Tibial artery (tissue), 4 donors: Measurements from ENCODE around the gene WNT6.

Experiments
- DNase-seq, 2 donors: peaks; one replicate each; pipeline ENCODE4 v3.0.0-alpha.2; 2019
- H3K27ac ChIP-seq, 2 donors: fragments of 200-600 bp; sonication (generic) in 1 of 2; 1 replicate in 1 of 2; 2 replicates in 1 of 2; pipeline ENCODE4 v1.5.1; 2018 to 2019; ENCODE audit warnings: mild to moderate bottlenecking in 1 of 2
- H3K27me3 ChIP-seq, 2 donors: fragments of 200-600 bp; sonication (generic) in 1 of 2; one replicate each; pipeline versions ENCODE4 v1.5.1 to v1.6.0; 2016 to 2019
- H3K36me3 ChIP-seq, 3 donors: fragments of 200-600 bp; sonication (generic) in 2 of 3; one replicate each; pipeline ENCODE4 v1.5.1; 2016 to 2019; ENCODE audit warnings: mild to moderate bottlenecking in 2 of 3
- H3K4me1 ChIP-seq, 4 donors: fragments of 200-600 bp; sonication (generic) in 2 of 4; 1 replicate in 3 of 4; 2 replicates in 1 of 4; pipeline ENCODE4 v1.5.1; 2016 to 2019
- H3K4me3 ChIP-seq, 2 donors: fragments of 200-600 bp; sonication (generic) in 1 of 2; 1 replicate in 1 of 2; 2 replicates in 1 of 2; pipeline ENCODE4 v1.5.1; 2018 to 2019; ENCODE audit warnings: mild to moderate bottlenecking in 2 of 2
- H3K9me3 ChIP-seq, 3 donors: fragments of 200-600 bp; sonication (generic) in 1 of 3; one replicate each; pipeline ENCODE4 v1.5.1; 2016 to 2019
- intact Hi-C: fragments of 100-400 bp; cut with DNase I; formaldehyde crosslinking; loops from one replicate; pipeline ENCODE4 v1.15.0; 2023; ENCODE audit warnings: low total_unique reads
- TF ChIP-seq, protein P1 (sequence below), 2 experiments: fragments of 200-600 bp in 1 of 2; fragments of 450-650 bp in 1 of 2; IDR thresholded peaks; one replicate each; pipeline ENCODE4 v1.5.1; 2017 to 2019; ENCODE audit warnings: antibody characterized with exemption in 2 of 2, mild to moderate bottlenecking in 1 of 2, moderate library complexity in 1 of 2

The WNT6 gene

DNA sequence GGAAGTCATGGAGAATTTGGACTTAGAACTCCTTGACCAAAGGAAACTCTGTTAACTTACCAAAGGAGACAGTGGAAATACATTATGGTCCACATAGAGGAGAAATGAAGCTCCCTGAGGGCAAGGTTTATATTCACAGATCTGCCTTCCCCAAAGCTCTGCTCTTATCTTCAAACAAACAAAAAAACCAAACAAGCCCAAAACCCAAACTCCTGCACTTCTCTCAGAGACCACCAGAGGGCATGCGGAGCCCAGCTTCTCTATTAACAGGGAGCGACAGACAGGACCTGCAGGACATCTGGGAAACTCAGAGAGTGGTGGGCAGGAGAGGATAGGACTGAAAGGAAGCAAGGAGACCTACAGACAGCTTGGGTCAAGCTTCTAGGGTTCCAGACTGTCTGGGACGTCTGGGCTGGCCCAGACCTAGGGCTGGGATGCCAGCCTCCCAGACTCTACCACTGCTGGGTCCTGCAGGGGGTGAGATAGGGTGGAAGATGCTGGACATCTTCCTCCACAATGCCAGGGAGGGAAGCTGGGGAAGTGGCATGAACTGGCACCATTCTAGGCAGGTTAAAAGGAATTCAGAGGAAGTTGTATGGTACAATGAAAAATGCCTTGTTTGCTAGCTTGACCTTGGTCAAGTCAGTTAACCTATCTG lies 17.1 kb downstream of the WNT6 start:
- intact Hi-C loops, result no loop called here

DNA sequence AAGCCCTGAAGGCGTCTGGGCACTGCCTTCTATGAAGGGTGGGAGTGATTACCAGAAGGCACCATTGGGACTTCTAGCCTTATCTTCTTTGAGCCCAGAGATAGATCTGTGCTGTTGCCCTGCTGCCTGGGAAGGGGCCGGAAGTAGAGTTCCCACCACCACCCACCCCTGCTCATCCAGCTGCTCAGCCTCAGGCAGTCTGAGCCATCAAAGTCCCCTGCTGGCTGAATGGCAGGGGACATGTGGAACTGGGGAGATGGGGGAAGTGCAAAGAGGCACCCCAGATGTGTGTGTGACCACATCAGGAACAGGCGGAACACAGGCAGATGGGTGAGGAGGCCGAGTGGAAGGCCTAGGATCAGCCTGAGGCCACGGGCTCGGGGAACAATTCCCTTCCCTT lies 17.7 kb downstream of the WNT6 start:
- no peak for DNase-seq
- Histone ChIP-seq H3K9me3 (no peaks in the 10 kb centered on the region), H3K4me1 (peaks cover 0 to 38% (median 20%) of the 10 kb centered on the region in 4 donors), H3K27ac (no peak overlapping the region), H3K4me3 (no peak overlapping the region), H3K27me3 (peaks cover 7 to 93% of the 10 kb centered on the region in 2 donors), H3K36me3 (no peaks in the 10 kb centered on the region)
- intact Hi-C loops, result no loop called here
- TF ChIP-seq, protein P1, sequence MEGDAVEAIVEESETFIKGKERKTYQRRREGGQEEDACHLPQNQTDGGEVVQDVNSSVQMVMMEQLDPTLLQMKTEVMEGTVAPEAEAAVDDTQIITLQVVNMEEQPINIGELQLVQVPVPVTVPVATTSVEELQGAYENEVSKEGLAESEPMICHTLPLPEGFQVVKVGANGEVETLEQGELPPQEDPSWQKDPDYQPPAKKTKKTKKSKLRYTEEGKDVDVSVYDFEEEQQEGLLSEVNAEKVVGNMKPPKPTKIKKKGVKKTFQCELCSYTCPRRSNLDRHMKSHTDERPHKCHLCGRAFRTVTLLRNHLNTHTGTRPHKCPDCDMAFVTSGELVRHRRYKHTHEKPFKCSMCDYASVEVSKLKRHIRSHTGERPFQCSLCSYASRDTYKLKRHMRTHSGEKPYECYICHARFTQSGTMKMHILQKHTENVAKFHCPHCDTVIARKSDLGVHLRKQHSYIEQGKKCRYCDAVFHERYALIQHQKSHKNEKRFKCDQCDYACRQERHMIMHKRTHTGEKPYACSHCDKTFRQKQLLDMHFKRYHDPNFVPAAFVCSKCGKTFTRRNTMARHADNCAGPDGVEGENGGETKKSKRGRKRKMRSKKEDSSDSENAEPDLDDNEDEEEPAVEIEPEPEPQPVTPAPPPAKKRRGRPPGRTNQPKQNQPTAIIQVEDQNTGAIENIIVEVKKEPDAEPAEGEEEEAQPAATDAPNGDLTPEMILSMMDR (IDR thresholded peaks at IDR 0.05), result no peak

More for the DNA sequence above, 17.1 kb downstream of the WNT6 start:
- Histone ChIP-seq H3K27ac (no peak overlapping the region), H3K36me3 (no peaks in the 10 kb centered on the region), H3K27me3 (peaks cover 7 to 93% of the 10 kb centered on the region in 2 donors), H3K4me3 (no peak overlapping the region), H3K9me3 (no peaks in the 10 kb centered on the region), H3K4me1 (peaks cover 0 to 41% (median 22%) of the 10 kb centered on the region in 4 donors)
- peak in 1 of 2 donors; percentile 67 for DNase-seq
- TF ChIP-seq, protein P1 (IDR thresholded peaks at IDR 0.05), result peak; percentile 86 to 90

DNA sequence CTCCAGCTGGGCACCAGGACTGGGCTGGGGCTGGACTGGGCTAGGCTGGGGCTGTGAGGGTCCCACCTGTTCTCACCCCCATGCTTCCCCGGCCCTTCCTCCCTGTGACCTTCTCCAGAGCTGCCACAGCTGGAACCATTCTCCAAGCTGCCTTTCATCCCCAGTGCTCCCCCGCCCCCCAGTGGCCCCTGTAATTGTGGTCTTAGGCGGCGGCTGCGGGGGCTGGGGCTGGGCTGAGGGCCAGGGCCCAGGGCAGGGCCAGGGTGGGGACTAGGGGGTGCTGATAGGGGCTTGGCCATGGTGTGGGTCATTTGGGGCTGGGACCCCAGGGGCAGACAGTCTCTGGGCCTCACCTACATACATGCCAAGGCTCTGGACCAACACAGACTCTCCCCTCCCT lies 18.3 kb downstream of the WNT6 start:
- Histone ChIP-seq H3K4me1 (peaks cover 0 to 34% (median 19%) of the 10 kb centered on the region in 4 donors), H3K27me3 (peaks cover 7 to 93% of the 10 kb centered on the region in 2 donors), H3K9me3 (no peaks in the 10 kb centered on the region), H3K4me3 (no peak overlapping the region), H3K36me3 (no peaks in the 10 kb centered on the region), H3K27ac (no peak overlapping the region)
- TF ChIP-seq, protein P1 (IDR thresholded peaks at IDR 0.05), result no peak
- intact Hi-C loops, result no loop called here
- no peak for DNase-seq

DNA sequence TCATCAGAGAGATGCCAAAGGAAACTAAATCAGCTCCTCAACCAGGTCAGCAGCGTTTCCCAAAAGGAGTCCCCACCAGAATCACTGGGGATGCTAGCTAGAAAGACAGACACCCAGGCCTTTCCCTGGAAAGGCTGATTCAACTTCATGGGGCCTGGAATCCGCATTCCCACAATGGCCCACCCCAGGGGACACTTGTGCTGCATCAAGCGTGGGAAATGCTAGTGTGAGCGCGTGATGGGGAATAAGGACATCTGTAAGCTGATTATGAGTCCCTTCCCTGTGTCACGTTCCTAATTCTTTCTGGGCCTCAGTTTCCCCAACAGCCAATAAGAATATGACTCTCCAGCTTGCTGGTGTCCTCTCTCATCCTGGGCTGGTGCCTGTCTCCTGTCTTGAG lies 18.9 kb downstream of the WNT6 start:
- H3K27ac ChIP-seq, result no peak overlapping the region
- no peak for DNase-seq
- no peaks in the 10 kb centered on the region for H3K9me3 ChIP-seq
- H3K36me3 ChIP-seq, result no peaks in the 10 kb centered on the region
- no peak overlapping the region for H3K4me3 ChIP-seq
- TF ChIP-seq, protein P1 (IDR thresholded peaks at IDR 0.05), result no peak
- peaks cover 7 to 92% of the 10 kb centered on the region in 2 donors for H3K27me3 ChIP-seq
- intact Hi-C loops, result no loop called here
- peaks cover 0 to 34% (median 20%) of the 10 kb centered on the region in 4 donors for H3K4me1 ChIP-seq

DNA sequence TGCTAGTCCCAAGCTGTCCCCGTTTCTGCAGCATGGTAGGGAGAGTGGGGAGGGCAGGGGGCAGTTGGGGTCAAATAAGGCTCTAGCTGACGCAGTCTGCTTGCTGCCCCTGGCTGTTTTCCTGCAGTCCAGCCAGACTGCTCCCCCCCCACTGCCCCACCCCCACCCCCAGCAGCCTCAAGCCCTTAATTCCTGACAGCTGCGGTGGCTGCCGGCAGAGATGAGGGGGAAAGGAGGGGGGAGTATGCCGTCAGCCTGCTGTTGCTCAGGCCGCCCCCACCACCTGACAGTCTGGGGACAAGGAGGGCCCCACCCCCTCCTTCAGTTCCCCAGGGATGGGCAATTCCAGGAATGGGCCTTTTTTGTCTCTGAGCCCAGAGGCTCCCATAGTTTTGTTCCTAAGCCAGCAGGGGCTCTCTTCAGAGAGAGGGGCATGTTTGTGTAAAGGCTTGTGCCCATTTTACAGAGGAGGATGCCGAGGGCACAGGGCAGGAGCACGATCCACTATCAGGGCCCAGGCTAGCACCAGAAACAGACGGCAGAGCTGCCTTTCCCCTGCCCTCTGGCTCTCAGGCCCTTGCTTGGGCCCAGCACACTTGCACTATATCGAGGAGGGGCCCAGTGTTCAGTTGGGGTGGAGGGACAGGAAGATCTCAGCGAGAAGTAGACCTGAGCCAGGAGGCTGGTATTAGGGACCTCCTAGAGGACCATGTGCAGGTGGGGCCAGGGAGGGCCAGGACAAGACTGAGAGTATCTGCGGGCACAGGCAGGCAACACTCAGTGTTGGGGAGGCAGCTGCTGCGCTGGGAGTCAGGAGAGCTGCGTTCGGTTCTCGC lies 19.5 kb downstream of the WNT6 start:
- TF ChIP-seq, protein P1 (IDR thresholded peaks at IDR 0.05), result no peak
- H3K4me3 ChIP-seq, result no peak overlapping the region
- peaks cover 7 to 91% of the 10 kb centered on the region in 2 donors for H3K27me3 ChIP-seq
- H3K27ac ChIP-seq, result no peak overlapping the region
- H3K4me1 ChIP-seq, result peaks cover 0 to 37% (median 22%) of the 10 kb centered on the region in 4 donors
- no peaks in the 10 kb centered on the region for H3K36me3 ChIP-seq
- intact Hi-C loops, result no loop called here
- DNase-seq, result no peak
- no peaks in the 10 kb centered on the region for H3K9me3 ChIP-seq
